CD14-positive monocyte (primary cell): ENCODE measurements around the gene SLIT3. TPM values are rescaled to one million over a fixed set of nuclear protein-coding genes. Genes with fewer than 3 reads are reported as not detected.

Experiments used
- DNase-seq, 3 donors: peaks; one replicate each; pipeline ENCODE4 v3.0.0-alpha.2; 2011 to 2022
- H2AFZ ChIP-seq: 2 replicates; pipeline ENCODE4 v1.6.0; 2012; ENCODE audit warnings: mild to moderate bottlenecking, low read depth, low read length, inconsistent platforms; ENCODE audit not compliant: insufficient read depth, poor library complexity, severe bottlenecking
- H3K27ac ChIP-seq, 2 donors: 1 replicate in 1 of 2; 2 replicates in 1 of 2; pipeline ENCODE4 v1.5.1; 2012 to 2013; ENCODE audit warnings: low read length in 2 of 2, control low read depth in 1 of 2, inconsistent platforms in 1 of 2, low read depth in 1 of 2, mild to moderate bottlenecking in 1 of 2
- H3K27me3 ChIP-seq, 2 donors: one replicate each; pipeline versions ENCODE4 v1.6.0 to v1.6.1; 2011 to 2013; ENCODE audit warnings: low read length in 2 of 2; ENCODE audit not compliant: control insufficient read depth in 2 of 2, insufficient read depth in 2 of 2
- H3K36me3 ChIP-seq, 2 donors: replicated peaks in 1 of 2; 1 replicate in 1 of 2; 2 replicates in 1 of 2; pipeline versions ENCODE4 v1.5.1 to v1.6.1; 2012 to 2013; ENCODE audit warnings: low read length in 2 of 2, control low read depth in 1 of 2, inconsistent platforms in 1 of 2, mild to moderate bottlenecking in 1 of 2; ENCODE audit not compliant: insufficient read depth in 2 of 2, control insufficient read depth in 1 of 2
- H3K4me1 ChIP-seq, 2 donors: 1 replicate in 1 of 2; 2 replicates in 1 of 2; pipeline versions ENCODE4 v1.5.1 to v1.6.1; 2012 to 2013; ENCODE audit warnings: low read length in 2 of 2, control low read depth in 1 of 2, inconsistent platforms in 1 of 2, mild to moderate bottlenecking in 1 of 2, moderate library complexity in 1 of 2; ENCODE audit not compliant: insufficient read depth in 2 of 2, control insufficient read depth in 1 of 2
- H3K4me2 ChIP-seq: replicated peaks from 2 replicates; pipeline ENCODE3; 2012; ENCODE audit warnings: low read length, moderate library complexity, mild to moderate bottlenecking; ENCODE audit not compliant: poor library complexity, severe bottlenecking; ENCODE audit errors: extremely low read depth
- H3K4me3 ChIP-seq, 3 experiments: fragments of 200-600 bp in 1 of 3; sonication (generic) in 1 of 3; replicated peaks in 1 of 3; 1 replicate in 2 of 3; 2 replicates in 1 of 3; pipeline ENCODE4 v1.5.1; 2011 to 2013; ENCODE audit warnings: low read length in 3 of 3, mild to moderate bottlenecking in 3 of 3, control low read depth in 2 of 3, low read depth in 2 of 3, inconsistent platforms in 1 of 3, moderate library complexity in 1 of 3
- H3K79me2 ChIP-seq: 2 replicates; pipeline ENCODE4 v1.6.0; 2012; ENCODE audit warnings: mild to moderate bottlenecking, control low read depth, inconsistent platforms, low read length, moderate library complexity; ENCODE audit not compliant: insufficient read depth
- H3K9ac ChIP-seq: 2 replicates; pipeline ENCODE4 v1.6.0; 2017; ENCODE audit warnings: low read length, mild to moderate bottlenecking; ENCODE audit not compliant: insufficient read depth, poor library complexity, severe bottlenecking
- H3K9me3 ChIP-seq, 2 donors: replicated peaks in 1 of 2; 1 replicate in 1 of 2; 2 replicates in 1 of 2; pipeline versions ENCODE4 v1.5.1 to v1.6.1; 2012 to 2013; ENCODE audit warnings: low read length in 2 of 2, control low read depth in 1 of 2; ENCODE audit not compliant: control insufficient read depth in 1 of 2, insufficient read depth in 1 of 2
- H4K20me1 ChIP-seq: 2 replicates; pipeline ENCODE4 v1.6.0; 2012; ENCODE audit warnings: mild to moderate bottlenecking, low read length, control low read depth, moderate library complexity; ENCODE audit not compliant: insufficient read depth
- H3K27ac Mint-ChIP-seq, 7 donors: one replicate each; pipeline ENCODE4 v1.8.0; 2020; ENCODE audit warnings: mild to moderate bottlenecking in 7 of 7, mixed read lengths in 7 of 7, moderate library complexity in 6 of 7, inconsistent platforms in 2 of 7
- H3K27me3 Mint-ChIP-seq, 3 donors: one replicate each; pipeline ENCODE4 v1.8.0; 2021 to 2022; ENCODE audit warnings: low read depth in 3 of 3, mild to moderate bottlenecking in 3 of 3, mixed read lengths in 3 of 3, moderate library complexity in 3 of 3, inconsistent platforms in 1 of 3
- H3K36me3 Mint-ChIP-seq, 2 donors: one replicate each; pipeline ENCODE4 v1.8.0; 2020; ENCODE audit warnings: mixed read lengths in 2 of 2, inconsistent platforms in 1 of 2, mild to moderate bottlenecking in 1 of 2
- H3K4me1 Mint-ChIP-seq: one replicate; pipeline ENCODE4 v1.8.0; 2020; ENCODE audit warnings: mild to moderate bottlenecking, mixed read lengths
- H3K4me3 Mint-ChIP-seq, 2 donors: one replicate each; pipeline ENCODE4 v1.8.0; 2020; ENCODE audit warnings: mild to moderate bottlenecking in 2 of 2, mixed read lengths in 2 of 2, moderate library complexity in 1 of 2
- H3K9me3 Mint-ChIP-seq, 7 donors: one replicate each; pipeline ENCODE4 v1.8.0; 2020 to 2022; ENCODE audit warnings: mixed read lengths in 7 of 7, mild to moderate bottlenecking in 6 of 7, moderate library complexity in 6 of 7, inconsistent platforms in 2 of 7
- WGBS: methylation state at CpG from one replicate; pipeline ENCODE4 v1.1.5; 2013; ENCODE audit warnings: missing lambda C conversion rate; ENCODE audit not compliant: insufficient coverage; 5-methylcytosine and 5-hydroxymethylcytosine counted together
- intact Hi-C, 2 donors: fragments of 100-400 bp; cut with micrococcal nuclease; formaldehyde crosslinking; loops; one replicate each; pipeline versions ENCODE4 v1.15.0 to v1.15.1; 2023
- polyA plus RNA-seq, 3 donors: library from polyadenylated mRNA; depleted of rRNA in 1 of 3; unstranded in 2 of 3; stranded (reverse) in 1 of 3; fragments of 300-500 nt in 2 of 3; fragments of >200 nt in 1 of 3; fragmentation: Illumina TruSeq in 2 of 3; gene quantifications; 1 replicate in 2 of 3; 2 replicates in 1 of 3; pipeline ENCODE4 v1.2.3, GENCODE V29; 2012 to 2021
- TF ChIP-seq, protein P1 (sequence below): fragments of 200-600 bp; IDR thresholded peaks from one replicate; pipeline ENCODE4 v1.8.0; 2022; ENCODE audit warnings: antibody characterized with exemption, mild to moderate bottlenecking

SLIT3 gene
- polyA plus RNA-seq, 3 donors: not detected

DNA sequence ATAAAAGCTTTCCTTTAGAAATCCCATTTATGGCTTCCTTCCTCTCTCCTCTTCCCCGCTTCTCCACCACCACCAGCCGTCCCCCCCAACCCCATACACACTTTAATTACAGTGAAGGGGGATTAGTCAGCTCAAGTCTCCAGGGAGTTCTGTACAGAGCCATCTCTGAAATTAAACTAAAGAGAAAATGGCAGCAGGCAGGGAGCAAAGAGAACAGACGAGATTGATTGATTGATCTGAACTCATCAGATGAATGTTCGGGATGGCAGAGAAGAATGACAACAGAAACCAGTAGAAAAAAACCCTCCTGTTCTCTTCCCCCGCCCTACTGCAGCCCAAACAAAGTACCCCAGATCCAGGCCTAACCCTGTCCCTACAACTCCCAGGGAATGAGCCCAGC is 480.1 kb downstream of the SLIT3 start:
- Mint-ChIP-seq H3K4me1 (no peaks in the 10 kb centered on the region), H3K9me3 (peaks cover 0 to 10% (median 0%) of the 10 kb centered on the region in 7 donors), H3K27ac (peak overlapping the region in 1 of 7 donors; percentile 1), H3K4me3 (no peak overlapping the region), H3K27me3 (peaks cover 0 to 1% (median 0%) of the 10 kb centered on the region in 3 donors), H3K36me3 (no peaks in the 10 kb centered on the region)
- no peaks in the 10 kb centered on the region for H3K36me3 ChIP-seq
- intact Hi-C loops: no loop called here
- H3K4me1 ChIP-seq: no peaks in the 10 kb centered on the region
- no peak overlapping the region for H3K9ac ChIP-seq
- H3K27me3 ChIP-seq: no peaks in the 10 kb centered on the region
- TF ChIP-seq, protein P1, sequence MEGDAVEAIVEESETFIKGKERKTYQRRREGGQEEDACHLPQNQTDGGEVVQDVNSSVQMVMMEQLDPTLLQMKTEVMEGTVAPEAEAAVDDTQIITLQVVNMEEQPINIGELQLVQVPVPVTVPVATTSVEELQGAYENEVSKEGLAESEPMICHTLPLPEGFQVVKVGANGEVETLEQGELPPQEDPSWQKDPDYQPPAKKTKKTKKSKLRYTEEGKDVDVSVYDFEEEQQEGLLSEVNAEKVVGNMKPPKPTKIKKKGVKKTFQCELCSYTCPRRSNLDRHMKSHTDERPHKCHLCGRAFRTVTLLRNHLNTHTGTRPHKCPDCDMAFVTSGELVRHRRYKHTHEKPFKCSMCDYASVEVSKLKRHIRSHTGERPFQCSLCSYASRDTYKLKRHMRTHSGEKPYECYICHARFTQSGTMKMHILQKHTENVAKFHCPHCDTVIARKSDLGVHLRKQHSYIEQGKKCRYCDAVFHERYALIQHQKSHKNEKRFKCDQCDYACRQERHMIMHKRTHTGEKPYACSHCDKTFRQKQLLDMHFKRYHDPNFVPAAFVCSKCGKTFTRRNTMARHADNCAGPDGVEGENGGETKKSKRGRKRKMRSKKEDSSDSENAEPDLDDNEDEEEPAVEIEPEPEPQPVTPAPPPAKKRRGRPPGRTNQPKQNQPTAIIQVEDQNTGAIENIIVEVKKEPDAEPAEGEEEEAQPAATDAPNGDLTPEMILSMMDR: no peak
- no peaks in the 10 kb centered on the region for H3K9me3 ChIP-seq
- WGBS: 82% methylated on average over 2 of the region's 5 CpGs
- no peaks in the 10 kb centered on the region for H3K79me2 ChIP-seq
- H4K20me1 ChIP-seq: no peaks in the 10 kb centered on the region
- no peak for DNase-seq
- no peak overlapping the region for H3K4me2 ChIP-seq
- H2AFZ ChIP-seq: no peak overlapping the region
- no peak overlapping the region for H3K27ac ChIP-seq
- no peak overlapping the region for H3K4me3 ChIP-seq

DNA sequence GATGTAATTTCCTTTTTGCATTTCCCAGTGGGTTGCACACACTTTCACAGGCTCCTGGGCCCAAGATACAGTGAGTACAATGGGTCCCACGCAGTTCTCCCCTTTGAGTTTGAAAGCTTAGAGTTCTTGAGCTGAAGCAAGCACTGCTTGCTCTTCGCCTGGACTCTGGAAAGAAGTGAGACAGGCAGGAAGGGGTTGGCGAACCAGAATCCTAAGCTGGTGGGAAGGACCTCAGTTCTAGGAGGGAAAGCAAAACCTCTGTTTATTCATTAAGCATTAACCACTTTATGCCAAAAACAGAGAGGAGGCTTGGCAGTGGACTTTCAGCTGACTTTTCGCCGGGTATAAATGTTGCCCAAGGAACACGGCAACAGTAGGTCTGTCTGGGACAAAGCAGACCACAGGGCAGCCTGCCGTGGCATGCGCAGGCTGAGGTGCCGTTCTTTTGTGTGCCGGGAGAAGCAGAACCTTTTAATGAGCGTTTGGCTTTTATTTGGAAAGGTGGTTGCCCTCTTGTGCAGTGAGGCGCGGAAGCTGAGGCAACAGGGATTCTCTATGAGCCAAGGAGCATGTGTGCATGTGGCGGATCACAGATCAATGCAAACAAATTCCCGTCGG is 481.8 kb downstream of the SLIT3 start:
- Histone ChIP-seq H3K36me3 (no peaks in the 10 kb centered on the region), H3K9ac (no peak overlapping the region), H3K27ac (no peak overlapping the region), H3K27me3 (no peaks in the 10 kb centered on the region), H3K79me2 (no peaks in the 10 kb centered on the region), H3K4me3 (no peak overlapping the region), H3K4me2 (no peak overlapping the region), H2AFZ (no peak overlapping the region), H3K9me3 (no peaks in the 10 kb centered on the region), H3K4me1 (no peaks in the 10 kb centered on the region), H4K20me1 (no peaks in the 10 kb centered on the region)
- peaks cover 0 to 3% (median 1%) of the 10 kb centered on the region in 3 donors for H3K27me3 Mint-ChIP-seq
- DNase-seq: no peak
- H3K36me3 Mint-ChIP-seq: no peaks in the 10 kb centered on the region
- H3K9me3 Mint-ChIP-seq: peaks cover 0 to 4% (median 0%) of the 10 kb centered on the region in 7 donors
- 86% methylated on average over 14 of the region's 16 CpGs for WGBS
- no peaks in the 10 kb centered on the region for H3K4me1 Mint-ChIP-seq
- TF ChIP-seq, protein P1: no peak
- intact Hi-C loops: no loop called here
- no peak overlapping the region for H3K27ac Mint-ChIP-seq
- no peak overlapping the region for H3K4me3 Mint-ChIP-seq
